Globus pallidus (tissue), 1 donor: Measurements from ENCODE around the gene PIK3R5.

Experiments used
- DNase-seq: peaks from one replicate; pipeline ENCODE4 v3.0.0-alpha.2; 2015; ENCODE audit warnings: low spot score

PIK3R5 gene

GRCh38 chr17:8953156-8953885 is 12.2 kb downstream of the PIK3R5 start:
- DNase-seq = no peak

- DNase-seq = no peak
These were observed 13.3 kb downstream of the PIK3R5 start for GRCh38 chr17:8952191-8952590.

- no peak for DNase-seq
These were observed 14.3 kb downstream of the PIK3R5 start for GRCh38 chr17:8951206-8951605.

- no peak for DNase-seq
These were observed 16.3 kb downstream of the PIK3R5 start for GRCh38 chr17:8949061-8949661.

GRCh38 chr17:8948462-8948861 is 17.0 kb downstream of the PIK3R5 start:
- DNase-seq = no peak

- DNase-seq = no peak
These were observed 18.3 kb downstream of the PIK3R5 start for GRCh38 chr17:8947201-8947600.

- no peak for DNase-seq
These were observed 19.0 kb downstream of the PIK3R5 start for GRCh38 chr17:8946476-8946875.

GRCh38 chr17:8946071-8946470 is 19.4 kb downstream of the PIK3R5 start:
- no peak for DNase-seq

- no peak for DNase-seq
These were observed 20.8 kb downstream of the PIK3R5 start for GRCh38 chr17:8944748-8945147.

GRCh38 chr17:8944083-8944482 is 21.4 kb downstream of the PIK3R5 start:
- no peak for DNase-seq

GRCh38 chr17:8941980-8942622 is 23.4 kb downstream of the PIK3R5 start:
- no peak for DNase-seq

- no peak for DNase-seq
These were observed 24.0 kb downstream of the PIK3R5 start for GRCh38 chr17:8941520-8941919.

- no peak for DNase-seq
These were observed 24.5 kb downstream of the PIK3R5 start for GRCh38 chr17:8940866-8941471.

- no peak for DNase-seq
These were observed 25.8 kb downstream of the PIK3R5 start for GRCh38 chr17:8939496-8940334.

GRCh38 chr17:8938933-8939332 is 26.6 kb downstream of the PIK3R5 start:
- DNase-seq = no peak

GRCh38 chr17:8935191-8935590 is 30.3 kb downstream of the PIK3R5 start:
- no peak for DNase-seq

- no peak for DNase-seq
These were observed 31.2 kb downstream of the PIK3R5 start for GRCh38 chr17:8934346-8934745.

- DNase-seq = no peak
These were observed 34.9 kb downstream of the PIK3R5 start for GRCh38 chr17:8930649-8931048.

- no peak for DNase-seq
These were observed 37.2 kb downstream of the PIK3R5 start for GRCh38 chr17:8928347-8928746.

GRCh38 chr17:8927395-8927794 is 38.1 kb downstream of the PIK3R5 start:
- no peak for DNase-seq

GRCh38 chr17:8925808-8926207 is 39.7 kb downstream of the PIK3R5 start:
- DNase-seq = no peak

- DNase-seq = no peak
These were observed 40.4 kb downstream of the PIK3R5 start for GRCh38 chr17:8925141-8925540.
